ENCODE data around the gene KCNG1.

KCNG1 gene

GRCh38 chr20:51022803-51023616 is at the start of gene KCNG1:
KCNG1 (minus strand) TSS chr20:51023107; CDS start chr20:51010338, 12,769 bp downstream.
- no peak within 1 kb of the TSS for H3K4me3 ChIP-seq (ENCODE audit: low read depth, low read length)
- DNase-seq (ENCODE audit: low read depth) = no peak
- no peak for TF ChIP-seq CTCF (IDR thresholded peaks at IDR 0.05; ENCODE audit: low read depth, low read length, missing control alignments)

- TF ChIP-seq CTCF (IDR thresholded peaks at IDR 0.05; ENCODE audit: low read depth, low read length, missing control alignments) = no peak
- DNase-seq (ENCODE audit: low read depth) = no peak
- no peak overlapping the region for H3K4me3 ChIP-seq (ENCODE audit: low read depth, low read length)
These were observed 47.7 kb upstream of the KCNG1 start for GRCh38 chr20:51070621-51071020.

- no peak overlapping the region for H3K4me3 ChIP-seq (ENCODE audit: low read depth, low read length)
- no peak for TF ChIP-seq CTCF (IDR thresholded peaks at IDR 0.05; ENCODE audit: low read depth, low read length, missing control alignments)
- no peak for DNase-seq (ENCODE audit: low read depth)
These were observed 44.9 kb upstream of the KCNG1 start for GRCh38 chr20:51067792-51068191.

- no peak overlapping the region for H3K4me3 ChIP-seq (ENCODE audit: low read depth, low read length)
- TF ChIP-seq CTCF (IDR thresholded peaks at IDR 0.05; ENCODE audit: low read depth, low read length, missing control alignments) = no peak
- DNase-seq (ENCODE audit: low read depth) = no peak
These were observed 42.7 kb upstream of the KCNG1 start for GRCh38 chr20:51065615-51066014.

- no peak overlapping the region for H3K4me3 ChIP-seq (ENCODE audit: low read depth, low read length)
- TF ChIP-seq CTCF (IDR thresholded peaks at IDR 0.05; ENCODE audit: low read depth, low read length, missing control alignments) = no peak
- no peak for DNase-seq (ENCODE audit: low read depth)
These were observed 41.2 kb upstream of the KCNG1 start for GRCh38 chr20:51064137-51064536.

GRCh38 chr20:51062065-51062464 is 39.2 kb upstream of the KCNG1 start:
- no peak for DNase-seq (ENCODE audit: low read depth)
- H3K4me3 ChIP-seq (ENCODE audit: low read depth, low read length) = no peak overlapping the region
- TF ChIP-seq CTCF (IDR thresholded peaks at IDR 0.05; ENCODE audit: low read depth, low read length, missing control alignments) = no peak
